Thyroid gland (tissue), 4 donors: ENCODE data around the gene SH3BP1.

Experiments used
- CTCF ChIP-seq, 6 experiments: fragments of 200-600 bp in 3 of 6; fragments of 450-650 bp in 3 of 6; sonication (generic) in 3 of 6; IDR thresholded peaks; one replicate each; pipeline ENCODE4 v1.5.1; 2016 to 2019; ENCODE audit warnings: antibody characterized with exemption in 6 of 6, mild to moderate bottlenecking in 2 of 6, inconsistent platforms in 1 of 6, moderate library complexity in 1 of 6
- POLR2A ChIP-seq, 2 donors: fragments of 450-650 bp; IDR thresholded peaks; one replicate each; pipeline ENCODE4 v1.6.1; 2017; ENCODE audit warnings: antibody characterized with exemption in 2 of 2, mild to moderate bottlenecking in 2 of 2, moderate library complexity in 1 of 2

GRCh38 chr22:37626144-37626543, 13.3 kb upstream of the SH3BP1 start:
- TF ChIP-seq CTCF (IDR thresholded peaks at IDR 0.05) (no peak), POLR2A (IDR thresholded peaks at IDR 0.05) (no peak)
